HG02943 (cell line): ENCODE measurements around the gene LILRA6.
A peak's percentile ranks its signal among the peaks of the same experiment; 100 is the strongest.

ENCODE experiments used
- ATAC-seq: cut with Tn5 transposase; IDR thresholded peaks from one replicate; pipeline ENCODE4 v1.9.1; 2021; ENCODE audit warnings: mild to moderate bottlenecking, low read depth, moderate library complexity; ENCODE audit not compliant: unreplicated experiment

Gene LILRA6

DNA sequence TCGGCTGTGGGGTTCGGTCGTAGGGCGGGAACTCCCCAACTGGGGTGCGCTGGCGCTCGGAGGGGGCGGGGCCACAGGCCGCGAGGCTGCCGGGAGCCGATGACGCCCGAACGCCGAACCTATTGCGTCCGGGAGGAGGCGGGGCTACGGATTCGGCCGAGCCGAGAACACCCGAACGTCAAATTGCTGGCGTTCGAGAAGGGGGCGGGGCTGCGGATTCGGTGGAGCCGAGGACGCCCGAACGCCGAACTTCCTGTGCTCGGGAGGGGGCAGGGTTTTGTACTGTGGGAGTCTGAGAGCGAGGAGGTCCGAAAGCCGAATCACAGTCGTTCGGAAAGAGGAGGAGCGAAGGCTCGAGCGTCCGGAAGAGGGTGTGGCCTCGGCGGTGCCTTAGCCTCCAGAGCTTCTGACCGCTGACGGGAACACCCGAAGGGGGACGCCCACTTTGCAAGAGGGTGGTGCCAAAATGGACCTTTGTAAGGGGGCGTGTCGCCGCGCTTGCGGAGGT, 52.0 kb downstream of the LILRA6 start:
- peak; percentile 46 for ATAC-seq

DNA sequence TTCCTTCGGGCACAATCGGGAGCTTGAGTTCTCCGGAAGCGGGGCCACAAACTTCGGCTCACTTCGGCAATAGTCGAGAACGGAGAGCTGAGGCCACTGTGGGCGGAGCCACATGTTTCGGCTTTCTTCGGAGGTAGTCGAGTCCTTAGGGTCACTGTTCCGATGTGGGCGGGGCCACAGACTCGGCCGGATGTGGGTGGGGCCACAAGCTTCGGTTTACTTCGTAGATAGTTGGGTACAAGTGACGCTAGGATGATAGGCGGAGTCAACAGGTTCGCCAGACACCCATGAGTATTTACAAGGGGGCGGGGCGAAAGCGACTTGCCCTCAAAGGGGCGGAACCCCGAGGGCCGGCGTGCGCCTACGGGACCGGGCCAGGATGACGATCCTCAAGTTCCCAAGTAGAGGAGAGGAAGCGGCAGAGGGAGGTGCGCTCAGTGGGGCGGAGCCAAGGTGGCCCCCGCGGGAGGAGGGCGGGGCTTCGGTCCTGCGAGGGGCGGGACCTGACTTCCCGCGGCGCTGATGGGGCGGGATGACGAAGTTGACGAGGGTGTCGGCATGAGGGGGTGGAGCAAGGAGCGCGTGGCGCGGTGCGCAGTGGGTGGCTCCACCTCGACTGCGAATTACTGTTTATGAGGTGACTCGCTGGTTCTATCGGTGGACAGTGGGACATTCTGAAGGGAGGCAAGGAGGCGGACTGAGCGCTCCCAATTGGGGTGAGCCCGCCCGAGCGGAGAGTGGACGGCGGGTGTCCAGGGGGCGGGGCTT, 52.7 kb downstream of the LILRA6 start:
- ATAC-seq: peak; percentile 48

DNA sequence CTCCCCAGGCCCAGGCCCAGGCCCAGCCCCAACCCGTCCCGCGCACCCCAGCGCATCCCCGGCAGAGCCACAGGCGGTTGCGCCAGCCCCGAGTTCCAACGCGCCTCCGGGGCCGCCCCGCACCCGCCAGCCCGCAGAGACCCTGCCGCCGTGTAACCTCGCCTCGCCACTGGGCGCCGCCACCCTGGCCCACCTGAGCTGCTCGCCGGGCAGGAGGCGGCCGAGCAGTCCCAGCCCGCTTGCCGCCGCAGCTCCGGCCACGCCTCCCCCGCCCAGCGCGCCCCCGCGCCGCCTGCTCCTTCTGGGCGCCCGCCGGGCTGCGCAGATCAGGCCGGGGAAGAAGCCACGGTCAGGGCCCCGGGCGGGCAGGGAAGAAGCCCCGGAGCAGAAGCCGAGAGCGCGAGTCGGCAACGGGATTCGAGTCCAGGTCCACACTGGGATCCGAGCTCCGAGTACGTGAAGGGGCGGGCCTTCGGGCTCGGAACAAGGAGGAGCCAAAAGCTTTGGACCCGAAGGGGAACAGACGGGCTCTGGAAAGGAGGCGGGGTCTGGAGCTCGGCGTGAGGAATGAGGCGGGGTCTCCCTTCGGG, 53.4 kb downstream of the LILRA6 start, which contains the start of gene MBOAT7:
TSS of gene MBOAT7 (minus strand) at position 436 of the 590 bp plus-strand sequence. CDS start 1,072 bp downstream, outside the sequence.
- ATAC-seq: peak; percentile 14

DNA sequence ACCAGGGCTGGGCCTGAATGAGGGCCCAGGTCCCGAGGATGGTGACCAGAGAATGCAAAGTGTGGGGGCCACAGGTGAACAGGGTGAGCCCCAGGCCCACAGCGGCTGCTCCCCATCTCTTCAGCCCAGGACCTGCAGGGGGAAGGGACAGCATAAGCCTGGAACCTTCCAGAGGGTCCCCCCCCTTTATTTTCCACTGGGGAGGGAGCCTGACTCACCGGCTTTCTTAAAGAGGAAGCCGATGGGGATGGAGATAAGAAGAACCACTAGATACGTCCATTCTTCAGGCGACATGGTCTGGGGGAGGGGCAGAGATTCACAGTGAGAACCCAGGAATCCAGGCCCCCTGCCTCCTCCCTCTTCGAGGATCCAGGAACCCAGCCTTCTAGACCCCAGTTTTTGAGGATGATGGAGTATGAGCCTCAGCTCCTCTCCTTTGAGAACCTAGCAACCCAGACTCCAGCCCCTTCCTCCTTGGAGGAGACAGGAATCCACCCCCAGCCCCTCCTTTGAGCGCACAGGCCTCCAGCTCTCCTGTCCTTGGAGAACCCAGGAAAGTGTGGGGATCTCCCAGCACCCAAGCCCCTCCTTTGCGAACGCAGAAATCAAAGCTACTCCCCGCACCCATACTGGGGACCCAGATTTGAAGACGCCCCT, 54.2 kb downstream of the LILRA6 start:
- ATAC-seq: no peak

DNA sequence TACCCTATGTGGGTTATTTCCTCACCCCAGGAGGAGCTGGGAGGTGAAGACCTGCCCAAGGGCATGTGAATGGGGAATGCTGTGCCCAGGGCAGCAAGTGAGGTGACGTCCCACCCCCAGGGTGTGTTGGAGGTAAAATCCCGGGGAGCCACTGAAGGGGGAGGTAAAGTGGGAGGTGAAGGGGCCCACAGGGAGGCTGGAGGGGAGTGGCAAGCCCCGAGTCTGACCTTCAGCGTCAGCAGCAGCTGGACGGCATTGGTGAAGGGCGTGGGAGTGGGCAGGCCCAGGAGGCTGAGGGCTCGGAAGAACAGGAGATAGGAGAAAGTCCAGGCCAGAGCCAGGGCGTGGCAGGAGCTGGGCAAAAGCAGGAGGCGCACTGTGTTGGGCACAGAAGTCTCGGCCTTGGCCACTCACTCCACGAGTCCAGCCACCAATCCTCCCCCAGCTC, 55.6 kb downstream of the LILRA6 start:
- no peak for ATAC-seq
